D721Med (cell line): ENCODE data around the gene CCL7.

Experiments
- DNase-seq: peaks from one replicate; pipeline ENCODE4 v3.0.0; 2011; ENCODE audit warnings: low spot score; ENCODE audit not compliant: insufficient read length
- FAIRE-seq: peaks from 2 replicates; lab custom pipeline; 2011; peaks lifted over from hg19 to GRCh38; lab: Jason Lieb, UNC
- TF ChIP-seq, protein P1 (sequence below): IDR thresholded peaks from 2 replicates; pipeline ENCODE4 v1.5.1; 2012; ENCODE audit warnings: mild to moderate bottlenecking, control low read depth; ENCODE audit not compliant: insufficient read depth; ENCODE audit errors: missing control alignments

Gene CCL7

GRCh38 chr17:34305606-34306005 is 35.6 kb downstream of the CCL7 start:
- TF ChIP-seq, protein P1, sequence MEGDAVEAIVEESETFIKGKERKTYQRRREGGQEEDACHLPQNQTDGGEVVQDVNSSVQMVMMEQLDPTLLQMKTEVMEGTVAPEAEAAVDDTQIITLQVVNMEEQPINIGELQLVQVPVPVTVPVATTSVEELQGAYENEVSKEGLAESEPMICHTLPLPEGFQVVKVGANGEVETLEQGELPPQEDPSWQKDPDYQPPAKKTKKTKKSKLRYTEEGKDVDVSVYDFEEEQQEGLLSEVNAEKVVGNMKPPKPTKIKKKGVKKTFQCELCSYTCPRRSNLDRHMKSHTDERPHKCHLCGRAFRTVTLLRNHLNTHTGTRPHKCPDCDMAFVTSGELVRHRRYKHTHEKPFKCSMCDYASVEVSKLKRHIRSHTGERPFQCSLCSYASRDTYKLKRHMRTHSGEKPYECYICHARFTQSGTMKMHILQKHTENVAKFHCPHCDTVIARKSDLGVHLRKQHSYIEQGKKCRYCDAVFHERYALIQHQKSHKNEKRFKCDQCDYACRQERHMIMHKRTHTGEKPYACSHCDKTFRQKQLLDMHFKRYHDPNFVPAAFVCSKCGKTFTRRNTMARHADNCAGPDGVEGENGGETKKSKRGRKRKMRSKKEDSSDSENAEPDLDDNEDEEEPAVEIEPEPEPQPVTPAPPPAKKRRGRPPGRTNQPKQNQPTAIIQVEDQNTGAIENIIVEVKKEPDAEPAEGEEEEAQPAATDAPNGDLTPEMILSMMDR = no peak
- FAIRE-seq = no peak

DNA sequence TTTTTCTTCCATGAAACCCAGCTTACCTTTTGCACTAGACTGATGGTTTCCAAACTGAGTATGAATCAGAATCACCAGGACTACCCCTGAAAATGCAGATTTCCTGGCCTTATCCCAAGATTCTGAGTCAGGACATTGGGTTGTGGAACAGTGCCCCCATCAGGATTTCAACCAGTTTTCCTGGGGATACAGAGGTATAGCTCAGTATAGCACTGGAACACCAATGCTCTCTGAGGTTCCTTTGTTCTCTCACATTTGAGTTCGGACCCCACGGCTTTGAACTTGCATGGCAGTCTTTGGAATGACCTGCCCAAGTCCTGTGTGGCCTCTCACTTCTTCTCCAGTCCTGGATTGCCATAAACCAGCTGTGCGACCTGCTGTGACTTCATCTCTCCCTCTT is 36.4 kb downstream of the CCL7 start:
- TF ChIP-seq, protein P1 = peak; percentile 8
- FAIRE-seq = no peak
- no peak for DNase-seq

More at GRCh38 chr17:34305606-34306005, 35.6 kb downstream of the CCL7 start:
- DNase-seq = no peak

DNA sequence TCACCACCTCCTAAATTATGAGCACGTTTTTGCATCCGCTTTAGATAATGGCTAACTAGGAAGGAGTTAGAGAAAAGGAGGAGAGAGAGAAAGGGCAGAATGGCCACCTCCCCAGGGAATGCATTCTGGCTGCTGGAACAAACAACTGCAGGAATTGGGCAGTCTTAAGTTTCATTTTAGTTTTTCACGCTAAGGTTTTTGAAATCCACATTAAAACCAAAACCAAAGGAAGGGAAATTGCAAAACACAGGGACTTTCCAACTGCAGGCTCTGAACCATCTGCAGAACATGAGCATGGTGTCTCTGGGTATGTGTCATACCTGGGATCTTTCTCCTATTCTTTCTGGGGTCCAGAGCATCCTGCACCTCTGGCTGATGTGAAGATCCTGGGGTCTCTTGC is 37.1 kb downstream of the CCL7 start:
- TF ChIP-seq, protein P1 = no peak
- DNase-seq (no peak), FAIRE-seq (no peak)

DNA sequence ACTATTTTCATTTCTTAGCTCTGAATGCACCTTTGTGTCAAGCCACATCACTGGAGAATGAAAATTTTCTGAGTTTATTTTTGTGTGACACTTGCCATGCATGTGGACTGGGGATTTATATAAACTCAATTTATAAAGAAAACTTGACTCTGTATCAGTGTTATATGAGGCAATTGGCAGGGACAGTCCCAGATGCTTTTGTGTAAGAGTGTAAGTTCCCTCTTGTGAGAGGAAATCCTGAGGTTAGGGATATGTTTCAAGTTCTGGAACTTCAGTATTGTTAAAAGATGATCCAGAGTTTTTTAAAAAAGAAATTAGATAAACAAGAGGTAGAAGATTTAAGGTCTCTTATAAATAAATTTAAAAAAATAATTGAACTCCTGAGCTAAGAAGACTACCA is 38.4 kb downstream of the CCL7 start:
- TF ChIP-seq, protein P1 = no peak
- no peak for DNase-seq
- no peak for FAIRE-seq

- TF ChIP-seq, protein P1 = no peak
- DNase-seq = no peak
- no peak for FAIRE-seq
These were observed 41.3 kb downstream of the CCL7 start for GRCh38 chr17:34311291-34311690.

DNA sequence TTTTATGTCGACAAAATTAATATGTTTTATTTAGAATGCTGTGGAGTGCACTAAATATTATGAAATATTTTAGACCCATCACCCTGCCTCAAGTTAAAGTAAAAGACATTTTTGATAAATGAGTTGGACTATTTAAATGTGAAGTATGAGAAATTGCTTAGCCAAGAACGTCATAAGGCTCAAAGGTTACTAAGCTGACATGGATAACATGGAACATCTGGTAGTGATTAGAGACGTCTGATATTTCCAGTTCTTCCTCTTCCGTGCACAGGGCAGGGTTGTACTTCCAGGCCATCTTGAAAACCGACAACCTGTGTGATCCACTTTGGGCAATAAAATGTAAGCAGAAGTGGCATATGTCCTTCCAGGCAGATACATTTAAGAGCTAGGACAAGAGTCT is 42.1 kb downstream of the CCL7 start:
- FAIRE-seq (no peak), DNase-seq (no peak)
- TF ChIP-seq, protein P1 = no peak

- FAIRE-seq (no peak), DNase-seq (no peak)
- TF ChIP-seq, protein P1 = no peak
These were observed 43.1 kb downstream of the CCL7 start for GRCh38 chr17:34313164-34313563.
